OCI-LY3 (cell line): ENCODE results near the gene SUSD4.

ENCODE experiments used
- CTCF ChIP-seq: fragments of 200-600, 300-600 bp; sonication (generic); IDR thresholded peaks from 2 replicates; pipeline ENCODE4 v1.5.1; 2014; ENCODE audit warnings: antibody characterized with exemption, low read length, low read depth
- EZH2phosphoT487 ChIP-seq: fragments of 200-600 bp; shearing (Covaris generic); IDR thresholded peaks from 2 replicates; pipeline ENCODE4 v1.6.1; 2018; ENCODE audit warnings: antibody characterized with exemption, mixed run types, low read depth

GRCh38 chr1:223326776-223327175 lies 37.2 kb downstream of the SUSD4 start:
- no peak for TF ChIP-seq CTCF
- TF ChIP-seq EZH2phosphoT487, result no peak
